ENCODE results near the gene MLIP. TPM values are rescaled to one million over a fixed set of nuclear protein-coding genes. Genes with fewer than 3 reads are reported as not detected.

The MLIP gene
- total and polyA plus RNA-seq, 2 of the 8 experiments (the other 6 are each of a cell fraction or from before 2014, with no cell fraction given): not detected

DNA sequence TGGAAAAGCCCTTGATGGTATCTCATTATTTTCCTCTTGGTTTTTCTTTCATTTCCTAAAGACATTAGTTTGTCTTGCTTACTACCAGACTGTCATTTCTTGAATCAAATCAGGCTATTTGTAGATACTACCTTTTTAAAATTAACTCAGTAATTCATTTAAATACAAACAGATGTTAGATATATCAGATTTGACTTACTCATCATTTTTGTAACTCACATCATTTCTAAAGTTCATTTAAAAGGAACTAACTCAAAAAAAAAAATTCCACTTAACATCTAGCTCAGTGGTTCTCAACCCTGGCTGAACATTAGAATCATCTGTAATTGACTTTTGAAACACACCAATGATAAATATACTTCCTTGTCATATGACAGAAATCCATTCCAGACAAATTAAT is 148.8 kb downstream of the MLIP start:
- DNase-seq (ENCODE audit: low read depth in 1 of 2, low spot score in 2 of 2) (no peak), FAIRE-seq (no peak)
- no peak overlapping the region for H4K91ac ChIP-seq (replicated peaks; ENCODE audit: insufficient read length, low read length)
- no peak overlapping the region for H3K27ac ChIP-seq (ENCODE audit: low read depth, low read length)
- POLR2A ChIA-PET (ENCODE audit: partially characterized antibody): no interaction called here
- H3K36me3 ChIP-seq (ENCODE audit: control insufficient read depth in 2 of 4, insufficient read depth in 4 of 4, low read length in 3 of 4): no peaks in the 10 kb centered on the region
- H3K14ac ChIP-seq (ENCODE audit: insufficient read length): no peak overlapping the region
- no peak overlapping the region for H3K18ac ChIP-seq (ENCODE audit: extremely low read depth, low read length)
- no peaks in the 10 kb centered on the region for H3K23me2 ChIP-seq (ENCODE audit: low read depth, low read length)
- no peak overlapping the region for H2BK15ac ChIP-seq (ENCODE audit: low read length)
- H3K4ac ChIP-seq (replicated peaks; ENCODE audit: insufficient read length, low read depth, low read length): no peak overlapping the region
- CTCF ChIA-PET (ENCODE audit: partially characterized antibody): no interaction called here
- H3K4me2 ChIP-seq (ENCODE audit: insufficient read depth in 1 of 2, low read depth in 2 of 2, low read length in 2 of 2): no peak overlapping the region
- H3K9ac ChIP-seq (replicated peaks in 1 of 4; ENCODE audit: extremely low read depth in 1 of 4, low read depth in 3 of 4, low read length in 3 of 4): no peak overlapping the region
- H4K20me1 ChIP-seq (replicated peaks in 1 of 2; ENCODE audit: control insufficient read depth in 1 of 2, insufficient read depth in 2 of 2, low read length in 2 of 2): no peaks in the 10 kb centered on the region
- no peak overlapping the region for H2BK120ac ChIP-seq (replicated peaks; ENCODE audit: low read depth, low read length)
- no peaks in the 10 kb centered on the region for H3K79me1 ChIP-seq (ENCODE audit: low read depth, low read length)
- H2BK20ac ChIP-seq (ENCODE audit: low read length): no peak overlapping the region
- no peak overlapping the region for H2BK5ac ChIP-seq (ENCODE audit: low read depth, low read length)
- H2BK12ac ChIP-seq (ENCODE audit: low read depth, low read length): no peak overlapping the region
- TF ChIP-seq KDM1A (IDR thresholded peaks at IDR 0.05; ENCODE audit: borderline replicate concordance, low read length) (no peak), TCF12 (IDR thresholded peaks at IDR 0.05; ENCODE audit: low read depth, low read length) (no peak), HDAC2 (IDR thresholded peaks at IDR 0.05; ENCODE audit: borderline replicate concordance in 1 of 2, low read depth in 2 of 2, low read length in 2 of 2) (no peak), EP300 (IDR thresholded peaks at IDR 0.05; ENCODE audit: borderline replicate concordance in 1 of 2, low read depth in 2 of 2, low read length in 2 of 2) (no peak), BCL11A (IDR thresholded peaks at IDR 0.05; ENCODE audit: low read depth in 2 of 2, low read length in 2 of 2) (no peak), CBX5 (IDR thresholded peaks at IDR 0.05; ENCODE audit: low read depth, low read length) (no peak), SP1 (IDR thresholded peaks at IDR 0.05; ENCODE audit: low read depth, low read length) (no peak), CREB1 (IDR thresholded peaks at IDR 0.05) (no peak), KDM4A (IDR thresholded peaks at IDR 0.05; ENCODE audit: low read depth, low read length, severe bottlenecking) (no peak), CBX8 (IDR thresholded peaks at IDR 0.05; ENCODE audit: borderline replicate concordance, low read depth, low read length) (no peak), ZNF274 (IDR thresholded peaks at IDR 0.05; ENCODE audit: borderline replicate concordance, extremely low read depth, low read length) (no peak), POLR2AphosphoS5 (IDR thresholded peaks at IDR 0.05; ENCODE audit: low read depth, low read length) (no peak)
- TF ChIP-seq, protein P1, sequence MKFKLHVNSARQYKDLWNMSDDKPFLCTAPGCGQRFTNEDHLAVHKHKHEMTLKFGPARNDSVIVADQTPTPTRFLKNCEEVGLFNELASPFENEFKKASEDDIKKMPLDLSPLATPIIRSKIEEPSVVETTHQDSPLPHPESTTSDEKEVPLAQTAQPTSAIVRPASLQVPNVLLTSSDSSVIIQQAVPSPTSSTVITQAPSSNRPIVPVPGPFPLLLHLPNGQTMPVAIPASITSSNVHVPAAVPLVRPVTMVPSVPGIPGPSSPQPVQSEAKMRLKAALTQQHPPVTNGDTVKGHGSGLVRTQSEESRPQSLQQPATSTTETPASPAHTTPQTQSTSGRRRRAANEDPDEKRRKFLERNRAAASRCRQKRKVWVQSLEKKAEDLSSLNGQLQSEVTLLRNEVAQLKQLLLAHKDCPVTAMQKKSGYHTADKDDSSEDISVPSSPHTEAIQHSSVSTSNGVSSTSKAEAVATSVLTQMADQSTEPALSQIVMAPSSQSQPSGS (IDR thresholded peaks at IDR 0.05; ENCODE audit: low read length): no peak
- TF ChIP-seq, protein P2, sequence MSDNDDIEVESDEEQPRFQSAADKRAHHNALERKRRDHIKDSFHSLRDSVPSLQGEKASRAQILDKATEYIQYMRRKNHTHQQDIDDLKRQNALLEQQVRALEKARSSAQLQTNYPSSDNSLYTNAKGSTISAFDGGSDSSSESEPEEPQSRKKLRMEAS (IDR thresholded peaks at IDR 0.05): no peak
- H2AFZ ChIP-seq (ENCODE audit: low read length): no peak overlapping the region
- H4K5ac ChIP-seq (ENCODE audit: insufficient read length, low read depth, low read length): no peak overlapping the region
- peaks cover 0 to 12% (median 0%) of the 10 kb centered on the region in 4 experiments; a peak in 2 of 7 replicates for H3K4me1 ChIP-seq (replicated peaks in 1 of 4; ENCODE audit: control insufficient read depth in 3 of 4, insufficient read depth in 4 of 4, low read length in 3 of 4)
- H3K79me2 ChIP-seq (ENCODE audit: control insufficient read depth in 1 of 2, insufficient read depth in 2 of 2, low read length in 2 of 2): no peaks in the 10 kb centered on the region
- H3K56ac ChIP-seq (replicated peaks; ENCODE audit: insufficient read length, low read depth, low read length): no peak overlapping the region
- no peak overlapping the region for H4K8ac ChIP-seq (ENCODE audit: extremely low read depth, insufficient read depth, low read length)
- no peak overlapping the region for H3K4me3 ChIP-seq (ENCODE audit: extremely low read depth in 1 of 4, insufficient read depth in 2 of 4, low read depth in 3 of 4, low read length in 4 of 4)
- no peaks in the 10 kb centered on the region for H3K9me3 ChIP-seq (ENCODE audit: insufficient read depth in 2 of 2, low read depth in 1 of 2, low read length in 1 of 2)
- H2AK5ac ChIP-seq (ENCODE audit: low read depth, low read length): no peak overlapping the region
- H3K27me3 ChIP-seq (replicated peaks in 1 of 4; ENCODE audit: control insufficient read depth in 3 of 4, extremely low read depth in 1 of 4, insufficient read depth in 3 of 4, low read length in 3 of 4): no peaks in the 10 kb centered on the region
- H3K23ac ChIP-seq (ENCODE audit: insufficient read length): no peak overlapping the region
